Kidney epithelial cell (primary cell): Measurements from ENCODE around the gene TTC33. TPM values are rescaled to one million over a fixed set of nuclear protein-coding genes. Genes with fewer than 3 reads are reported as not detected.

Experiments
- DNase-seq: peaks from one replicate; pipeline ENCODE4 v3.0.0-alpha.2; 2010; ENCODE audit warnings: low read depth
- H3K27me3 ChIP-seq: 2 replicates; pipeline ENCODE4 v1.6.0; 2011; ENCODE audit warnings: low read length; ENCODE audit not compliant: control insufficient read depth, insufficient read depth
- H3K36me3 ChIP-seq: 2 replicates; pipeline ENCODE4 v1.5.1; 2011; ENCODE audit warnings: low read length; ENCODE audit not compliant: control insufficient read depth, insufficient read depth
- H3K4me3 ChIP-seq: 2 replicates; pipeline ENCODE4 v1.5.1; 2011; ENCODE audit warnings: low read depth, mild to moderate bottlenecking, control low read depth, low read length
- CTCF ChIP-seq: IDR thresholded peaks from 2 replicates; pipeline ENCODE4 v1.5.1; 2011; ENCODE audit warnings: mild to moderate bottlenecking, moderate library complexity, low read length, control low read depth, inconsistent platforms; ENCODE audit not compliant: insufficient read depth, poor library complexity, severe bottlenecking
- total RNA-seq: library from RNA; depleted of rRNA; stranded (reverse); fragments of >200 nt; gene quantifications from 2 replicates; pipeline ENCODE4 v1.2.3, GENCODE V29; 2015

TTC33 gene
- total RNA-seq, 1 donor from 2014 or later, result 13.8 TPM

- no peak for DNase-seq
- H3K36me3 ChIP-seq, result no peaks in the 10 kb centered on the region
- no peaks in the 10 kb centered on the region for H3K27me3 ChIP-seq
- H3K4me3 ChIP-seq, result no peak overlapping the region
- no peak for TF ChIP-seq CTCF
Measured at GRCh38 chr5:40694433-40694832, 61.3 kb downstream of the TTC33 start.

GRCh38 chr5:40691894-40692293 lies 63.9 kb downstream of the TTC33 start:
- DNase-seq, result no peak
- Histone ChIP-seq H3K36me3 (no peaks in the 10 kb centered on the region), H3K27me3 (no peaks in the 10 kb centered on the region), H3K4me3 (no peak overlapping the region)
- no peak for TF ChIP-seq CTCF

GRCh38 chr5:40690267-40690666 lies 65.5 kb downstream of the TTC33 start:
- Histone ChIP-seq H3K36me3 (no peaks in the 10 kb centered on the region), H3K27me3 (no peaks in the 10 kb centered on the region), H3K4me3 (no peak overlapping the region)
- DNase-seq, result no peak
- no peak for TF ChIP-seq CTCF

GRCh38 chr5:40689438-40689837 lies 66.3 kb downstream of the TTC33 start:
- TF ChIP-seq CTCF, result no peak
- peak; percentile 87 for DNase-seq

GRCh38 chr5:40688996-40689395 lies 66.8 kb downstream of the TTC33 start:
- Histone ChIP-seq H3K4me3 (no peak overlapping the region), H3K27me3 (no peaks in the 10 kb centered on the region), H3K36me3 (no peaks in the 10 kb centered on the region)
- DNase-seq, result no peak
- TF ChIP-seq CTCF, result no peak

More at GRCh38 chr5:40689438-40689837, 66.3 kb downstream of the TTC33 start:
- Histone ChIP-seq H3K27me3 (no peaks in the 10 kb centered on the region), H3K4me3 (no peak overlapping the region), H3K36me3 (no peaks in the 10 kb centered on the region)

- TF ChIP-seq CTCF, result peak; percentile 70
- no peak for DNase-seq
- no peak overlapping the region for H3K4me3 ChIP-seq
- H3K27me3 ChIP-seq, result no peaks in the 10 kb centered on the region
- no peaks in the 10 kb centered on the region for H3K36me3 ChIP-seq
Measured at GRCh38 chr5:40688127-40688761, 67.5 kb downstream of the TTC33 start.
